ENCODE measurements around the gene PWP2. TPM values are rescaled to one million over a fixed set of nuclear protein-coding genes. Genes with fewer than 3 reads are reported as not detected.
A peak's percentile ranks its signal among the peaks of the same experiment; 100 is the strongest.

Gene PWP2
- total RNA-seq, 1 experiment from 2014 or later: 8.2 TPM

DNA sequence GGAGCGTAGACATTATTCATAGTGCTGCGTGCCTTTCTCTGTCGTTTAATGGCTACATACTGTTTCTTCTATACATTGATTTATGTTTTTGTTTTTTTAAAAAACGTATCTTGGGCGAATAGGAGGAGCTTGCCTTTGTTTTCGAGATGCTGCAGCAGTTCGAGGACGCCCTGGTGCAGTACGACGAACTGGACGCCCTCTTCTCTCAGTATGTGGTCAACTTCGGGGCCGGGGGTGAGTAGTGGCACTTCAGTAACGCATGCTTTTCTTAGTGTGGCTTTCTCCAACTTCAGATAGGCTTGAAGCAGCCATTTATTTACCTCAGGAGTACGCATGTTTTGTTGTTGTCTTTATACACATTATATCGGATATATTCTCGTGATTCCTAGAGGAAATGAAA, 48.2 kb upstream of the PWP2 start:
- H3K79me2 ChIP-seq (ENCODE audit: low read length): no peaks in the 10 kb centered on the region
- H3K27me3 ChIP-seq (ENCODE audit: low read length): no peaks in the 10 kb centered on the region
- H3K9ac ChIP-seq (ENCODE audit: low read length): no peak overlapping the region
- BruUV-seq (replicated peaks): no TSS peak
- H3K9me3 ChIP-seq (ENCODE audit: low read length): no peaks in the 10 kb centered on the region
- H3K36me3 ChIP-seq (ENCODE audit: low read depth, low read length): peaks cover 33% of the 10 kb centered on the region; the same call in 1 of the 2 replicates
- CTCF ChIA-PET: no interaction called here
- H3K4me3 ChIP-seq (ENCODE audit: low read length): no peak overlapping the region
- no peaks in the 10 kb centered on the region for H3K4me1 ChIP-seq (ENCODE audit: insufficient read depth, low read length)
- no peaks in the 10 kb centered on the region for H3F3A ChIP-seq (ENCODE audit: low read length, unreplicated experiment)
- intact Hi-C loops (cut with micrococcal nuclease): no loop called here
- ATAC-seq: no peak
- TF ChIP-seq CTCF (conservative IDR thresholded peaks at IDR 0.05; ENCODE audit: low read depth, low read length) (no peak), EZH2phosphoT487 (IDR thresholded peaks at IDR 0.05; ENCODE audit: borderline replicate concordance, low read length) (no peak), EZH2 (IDR thresholded peaks at IDR 0.05; ENCODE audit: low read length, unreplicated experiment) (no peak)
- no peaks in the 10 kb centered on the region for H3K9me2 ChIP-seq (replicated peaks; ENCODE audit: low read length)
- H4K20me1 ChIP-seq (ENCODE audit: low read length): no peaks in the 10 kb centered on the region
- no peak overlapping the region for H3K27ac ChIP-seq (ENCODE audit: low read length)
- H3K4me2 ChIP-seq (ENCODE audit: low read length): no peak overlapping the region
- H2AFZ ChIP-seq (ENCODE audit: low read length): no peak overlapping the region
- DNase-seq: no peak
- POLR2A ChIA-PET (ENCODE audit: unreplicated experiment): no interaction called here

DNA sequence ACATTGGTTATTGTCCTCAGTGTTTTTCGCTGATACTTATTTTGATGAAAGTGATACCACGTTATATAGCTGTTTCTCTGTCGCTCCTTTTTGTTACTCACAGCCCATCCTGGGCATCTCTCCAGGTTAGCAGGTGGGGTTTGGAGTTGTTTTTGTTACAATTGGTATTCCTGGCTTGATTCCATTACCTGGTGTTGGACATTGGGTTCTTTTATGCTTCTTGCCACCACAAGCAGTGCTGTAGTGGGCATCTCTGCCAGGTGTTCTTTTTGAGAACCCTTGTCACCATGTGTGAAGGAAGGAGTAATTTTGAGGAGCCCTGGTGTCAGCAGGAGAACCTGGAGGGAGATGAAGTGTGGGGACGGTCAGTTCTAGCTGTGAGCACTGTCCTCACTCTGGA, 47.5 kb upstream of the PWP2 start:
- Histone ChIP-seq H3K9me2 (replicated peaks; ENCODE audit: low read length) (no peaks in the 10 kb centered on the region), H3K4me2 (ENCODE audit: low read length) (no peak overlapping the region), H4K20me1 (ENCODE audit: low read length) (no peaks in the 10 kb centered on the region), H3K4me1 (ENCODE audit: insufficient read depth, low read length) (no peaks in the 10 kb centered on the region), H3K4me3 (ENCODE audit: low read length) (no peak overlapping the region), H3K27ac (ENCODE audit: low read length) (no peak overlapping the region), H2AFZ (ENCODE audit: low read length) (no peak overlapping the region), H3K79me2 (ENCODE audit: low read length) (no peaks in the 10 kb centered on the region; the same call in 1 of the 2 replicates), H3K9ac (ENCODE audit: low read length) (no peak overlapping the region), H3K36me3 (ENCODE audit: low read depth, low read length) (peaks cover 38% of the 10 kb centered on the region), H3K9me3 (ENCODE audit: low read length) (no peaks in the 10 kb centered on the region), H3F3A (ENCODE audit: low read length, unreplicated experiment) (no peaks in the 10 kb centered on the region), H3K27me3 (ENCODE audit: low read length) (no peaks in the 10 kb centered on the region)
- DNase-seq (no peak), ATAC-seq (no peak)
- POLR2A ChIA-PET (ENCODE audit: unreplicated experiment): no interaction called here
- TF ChIP-seq CTCF (conservative IDR thresholded peaks at IDR 0.05; ENCODE audit: low read depth, low read length): no peak
- TF ChIP-seq EZH2phosphoT487 (IDR thresholded peaks at IDR 0.05; ENCODE audit: borderline replicate concordance, low read length): no peak
- CTCF ChIA-PET: no interaction called here
- intact Hi-C loops (cut with micrococcal nuclease): no loop called here
- TSS peak; percentile 15 for BruUV-seq (replicated peaks)

GRCh38 chr21:44062380-44062779, 44.8 kb upstream of the PWP2 start:
- H3K27ac ChIP-seq (ENCODE audit: low read length): no peak overlapping the region
- no peaks in the 10 kb centered on the region for H3K9me3 ChIP-seq (ENCODE audit: low read length)
- DNase-seq: no peak
- BruUV-seq (replicated peaks): no TSS peak
- intact Hi-C loops (cut with micrococcal nuclease): no loop called here
- no peak overlapping the region for H2AFZ ChIP-seq (ENCODE audit: low read length)
- H3K36me3 ChIP-seq (ENCODE audit: low read depth, low read length): peaks cover 34% of the 10 kb centered on the region
- TF ChIP-seq EZH2phosphoT487 (IDR thresholded peaks at IDR 0.05; ENCODE audit: borderline replicate concordance, low read length): no peak
- TF ChIP-seq EZH2 (IDR thresholded peaks at IDR 0.05; ENCODE audit: low read length, unreplicated experiment): no peak
- no peak for TF ChIP-seq CTCF (conservative IDR thresholded peaks at IDR 0.05; ENCODE audit: low read depth, low read length)
- H3K79me2 ChIP-seq (ENCODE audit: low read length): no peaks in the 10 kb centered on the region; the same call in 1 of the 2 replicates
- no peak overlapping the region for H3K4me2 ChIP-seq (ENCODE audit: low read length)
- no peaks in the 10 kb centered on the region for H3F3A ChIP-seq (ENCODE audit: low read length, unreplicated experiment)
- ChIA-PET POLR2A (ENCODE audit: unreplicated experiment) (no interaction called here), CTCF (no interaction called here)
- no peak overlapping the region for H3K4me3 ChIP-seq (ENCODE audit: low read length)
- no peaks in the 10 kb centered on the region for H4K20me1 ChIP-seq (ENCODE audit: low read length)
- no peak; the same call in 1 of the 2 replicates for ATAC-seq
- H3K9me2 ChIP-seq (replicated peaks; ENCODE audit: low read length): no peaks in the 10 kb centered on the region
- no peaks in the 10 kb centered on the region for H3K4me1 ChIP-seq (ENCODE audit: insufficient read depth, low read length)
- H3K27me3 ChIP-seq (ENCODE audit: low read length): no peaks in the 10 kb centered on the region
- H3K9ac ChIP-seq (ENCODE audit: low read length): no peak overlapping the region
